K562 (cell line): ENCODE data around the gene SLC30A7. TPM values are rescaled to one million over a fixed set of nuclear protein-coding genes. Genes with fewer than 3 reads are reported as not detected.

ENCODE experiments used
- ATAC-seq: fragments of 200-7000 bp; cut with Tn5 transposase; 3 replicates; pipeline ENCODE4 v1.9.1; 2020; ENCODE audit warnings: moderate library complexity
- BruUV-seq: library from RNA; stranded (reverse); fragments of 400-500 nt; replicated peaks from 2 replicates; lab custom pipeline; 2021; lab: Mats Ljungman, UMichigan
- CTCF ChIA-PET: fragments of 300-600 bp; formaldehyde crosslinking; extraction: SDS; loops from one replicate; lab custom pipeline; 2021; ENCODE audit warnings: low intra/inter-chr PET ratio; lab: Yijun Ruan, JAX
- POLR2A ChIA-PET: fragments of 300-600, 350-650 bp; sonication (Branson Sonifier 250); formaldehyde crosslinking; extraction: SDS; loops from one replicate; lab custom pipeline; 2021; ENCODE audit warnings: antibody characterized with exemption, inconsistent platforms; lab: Yijun Ruan, JAX
- DNase-seq, 4 experiments: peaks; one replicate each; pipeline versions ENCODE4 v3.0.0 to v3.0.0-alpha.2; 2011 to 2018; ENCODE audit warnings: low spot score in 3 of 4, mixed read lengths in 3 of 4; ENCODE audit errors: extremely low read depth in 1 of 4
- FAIRE-seq: peaks from 2 replicates; lab custom pipeline; 2011; peaks lifted over from hg19 to GRCh38; lab: Jason Lieb, UNC
- H2AFZ ChIP-seq: 2 replicates; pipeline ENCODE4 v1.6.0; 2011; ENCODE audit warnings: low read depth, low read length, control low read depth, inconsistent platforms
- H3K27ac ChIP-seq: fragments of 200-600 bp; 3 replicates; pipeline ENCODE4 v1.8.0; 2011; ENCODE audit warnings: low read depth, mild to moderate bottlenecking, control low read depth, inconsistent platforms, low read length, moderate library complexity, mixed read lengths; ENCODE audit errors: extremely low read depth
- H3K27me3 ChIP-seq, 2 experiments: fragments of 300-600 bp in 1 of 2; 2 replicates in 1 of 2; 3 replicates in 1 of 2; pipeline versions ENCODE4 v1.6.0 to v1.8.0; 2011; ENCODE audit warnings: inconsistent platforms in 2 of 2, low read length in 2 of 2, mild to moderate bottlenecking in 1 of 2, mixed read lengths in 1 of 2, moderate library complexity in 1 of 2; ENCODE audit not compliant: control insufficient read depth in 2 of 2, insufficient read depth in 2 of 2
- H3K36me3 ChIP-seq: fragments of 300-600 bp; 3 replicates; pipeline ENCODE4 v1.8.0; 2011; ENCODE audit warnings: mild to moderate bottlenecking, low read length, inconsistent platforms; ENCODE audit not compliant: control insufficient read depth, insufficient read depth
- H3K4me1 ChIP-seq, 2 experiments: fragments of 200-600 bp in 1 of 2; replicated peaks in 1 of 2; 2 replicates in 1 of 2; 3 replicates in 1 of 2; pipeline versions ENCODE4 v1.5.1 to v1.8.0; 2011; ENCODE audit warnings: inconsistent platforms in 2 of 2, low read length in 2 of 2, mild to moderate bottlenecking in 1 of 2, mixed read lengths in 1 of 2, moderate library complexity in 1 of 2; ENCODE audit not compliant: control insufficient read depth in 2 of 2, insufficient read depth in 2 of 2
- H3K4me2 ChIP-seq: 2 replicates; pipeline ENCODE4 v1.6.1; 2011; ENCODE audit warnings: low read length, control low read depth, inconsistent platforms, mixed read lengths; ENCODE audit not compliant: insufficient read depth
- H3K4me3 ChIP-seq: fragments of 200-600 bp; sonication (generic), shearing (Covaris generic); 2 replicates; pipeline ENCODE4 v1.5.1; 2016; ENCODE audit warnings: control low read depth, inconsistent platforms
- H3K79me2 ChIP-seq: fragments of 200-600 bp; 3 replicates; pipeline ENCODE4 v1.8.0; 2011; ENCODE audit warnings: low read length, inconsistent platforms; ENCODE audit not compliant: control insufficient read depth, insufficient read depth
- H3K9ac ChIP-seq, 2 experiments: 2 replicates each; pipeline versions ENCODE4 v1.6.0 to v1.6.1; 2011; ENCODE audit warnings: low read depth in 2 of 2, low read length in 2 of 2, control low read depth in 1 of 2, inconsistent platforms in 1 of 2, mild to moderate bottlenecking in 1 of 2, mixed read lengths in 1 of 2; ENCODE audit not compliant: insufficient read depth in 1 of 2
- H3K9me1 ChIP-seq: one replicate; pipeline ENCODE4 v1.6.0; 2011; ENCODE audit warnings: inconsistent platforms, mild to moderate bottlenecking, low read length, moderate library complexity; ENCODE audit not compliant: control insufficient read depth, insufficient read depth
- H3K9me3 ChIP-seq: replicated peaks from 2 replicates; pipeline ENCODE4 v1.5.1; 2011; ENCODE audit warnings: low read depth, low read length, inconsistent platforms; ENCODE audit not compliant: control insufficient read depth, insufficient read depth
- H4K20me1 ChIP-seq: replicated peaks from 2 replicates; pipeline ENCODE4 v1.6.1; 2011; ENCODE audit warnings: low read length, inconsistent platforms, mixed read lengths; ENCODE audit not compliant: control insufficient read depth, insufficient read depth
- BMI1 ChIP-seq: fragments of 150-350 bp; IDR thresholded peaks from 2 replicates; pipeline ENCODE4 v1.6.1; 2014; ENCODE audit warnings: low read length
- DDX20 ChIP-seq: fragments of 450-650 bp; IDR thresholded peaks from 2 replicates; pipeline ENCODE4 v1.6.1; 2016; ENCODE audit warnings: missing genetic modification characterization, low read depth, mild to moderate bottlenecking, missing compliant biosample characterization, moderate library complexity
- E2F5 ChIP-seq: sonication (generic); formaldehyde crosslinking; IDR thresholded peaks from 2 replicates; pipeline ENCODE4 v1.8.0; 2022; ENCODE audit warnings: mild to moderate bottlenecking, missing genetic modification reagents
- FUS ChIP-seq: fragments of 200-400 bp; formaldehyde crosslinking; optimal IDR thresholded peaks from 2 replicates; pipeline ENCODE3; 2017; ENCODE audit warnings: low read depth, low read length
- GABPB2 ChIP-seq: fragments of 250-450 bp; sonication (Bioruptor Pico); conservative IDR thresholded peaks from 2 replicates; pipeline ENCODE4 v1.5.1; 2021; ENCODE audit warnings: mild to moderate bottlenecking
- HMBOX1 ChIP-seq: sonication (generic); IDR thresholded peaks from 2 replicates; pipeline ENCODE4 v1.6.1; 2016
- MBD1 ChIP-seq: fragments of 250-450 bp; sonication (Bioruptor Pico); IDR thresholded peaks from 2 replicates; pipeline ENCODE4 v1.8.0; 2022; ENCODE audit warnings: inconsistent platforms
- MTA3 ChIP-seq: fragments of 450-650 bp; formaldehyde crosslinking; IDR thresholded peaks from 2 replicates; pipeline ENCODE4 v1.6.1; 2017; ENCODE audit warnings: mild to moderate bottlenecking, borderline replicate concordance
- MTF1 ChIP-seq: fragments of 250-450 bp; sonication (Bioruptor Pico); IDR thresholded peaks from 2 replicates; pipeline ENCODE4 v1.9.0; 2021; ENCODE audit warnings: moderate library complexity, mild to moderate bottlenecking, inconsistent platforms, borderline replicate concordance
- PCBP1 ChIP-seq: fragments of 200-400 bp; formaldehyde crosslinking; IDR thresholded peaks from 2 replicates; pipeline ENCODE4 v1.6.1; 2018; ENCODE audit warnings: mild to moderate bottlenecking, low read depth, low read length; ENCODE audit not compliant: poor library complexity, severe bottlenecking
- PURB ChIP-seq: sonication (generic); formaldehyde crosslinking; IDR thresholded peaks from 2 replicates; pipeline ENCODE4 v1.9.0; 2021; ENCODE audit warnings: low read depth, mild to moderate bottlenecking, missing genetic modification reagents
- RB1 ChIP-seq: fragments of 450-650 bp; IDR thresholded peaks from 2 replicates; pipeline ENCODE4 v1.6.1; 2017; ENCODE audit warnings: low read depth, mild to moderate bottlenecking
- RBM15 ChIP-seq: fragments of 200-400 bp; formaldehyde crosslinking; IDR thresholded peaks from 2 replicates; pipeline ENCODE4 v1.6.1; 2018; ENCODE audit warnings: mild to moderate bottlenecking, low read length, moderate library complexity; ENCODE audit not compliant: insufficient read depth
- TEAD4 ChIP-seq, 2 experiments: sonication (generic) in 1 of 2; formaldehyde crosslinking in 1 of 2; IDR thresholded peaks; 2 replicates each; pipeline versions ENCODE4 v1.6.1 to v1.8.0; 2012 to 2022; ENCODE audit warnings: borderline replicate concordance in 1 of 2, inconsistent platforms in 1 of 2, low read length in 1 of 2, mild to moderate bottlenecking in 1 of 2, missing genetic modification reagents in 1 of 2
- ZNF644 ChIP-seq: fragments of 200-800 bp; sonication (Bioruptor generic); IDR thresholded peaks from 2 replicates; pipeline ENCODE4 v1.6.1; 2016; ENCODE audit warnings: low read depth, missing genetic modification characterization, missing compliant biosample characterization
- WGBS: fragments of 100-300 bp; shearing (Covaris generic); methylation state at CpG from one replicate; pipeline ENCODE4 v1.1.6; 2016; ENCODE audit warnings: low coverage, mixed read lengths; ENCODE audit not compliant: insufficient coverage; ENCODE audit errors: missing lambda C conversion rate; 5-methylcytosine and 5-hydroxymethylcytosine counted together
- in situ Hi-C: fragments of 300-500 bp; cut with MboI; formaldehyde crosslinking; loops from 4 replicates; pipeline ENCODE4 v1.15.0; 2018; ENCODE audit warnings: inconsistent platforms, mixed read lengths
- intact Hi-C: fragments of 100-400 bp; cut with micrococcal nuclease; formaldehyde crosslinking; loops from 2 replicates; pipeline ENCODE4 v1.14.2; 2022
- polyA plus RNA-seq, 8 experiments: library from polyadenylated mRNA; depleted of rRNA in 4 of 8; stranded (reverse) in 5 of 8; unstranded in 3 of 8; fragments of >200 nt; fragmentation: Nextera tagmentation in 2 of 8; fragmentation: Illumina TruSeq in 1 of 8; extraction: Ambion mirVana in 2 of 8; extraction: Trizol in 1 of 8; gene quantifications; 2 replicates each; pipeline versions ENCODE4 v1.2.1 to v1.2.3, GENCODE V29; 2011 to 2014; ENCODE audit warnings: inconsistent platforms in 1 of 8, missing spikeins in 1 of 8
- total RNA-seq, 7 experiments: library from RNA; depleted of rRNA in 6 of 7; stranded (reverse); fragments of >200 nt in 6 of 7; fragmentation: Illumina TruSeq in 2 of 7; extraction: Trizol in 2 of 7; gene quantifications; 2 replicates each; pipeline versions ENCODE4 v1.2.1 to v1.2.3, GENCODE V29; 2011 to 2021; ENCODE audit warnings: low replicate concordance in 1 of 7

Gene SLC30A7
- total and polyA plus RNA-seq, 9 of the 15 experiments (the other 6 are each of a cell fraction or from before 2014, with no cell fraction given): 3.5 to 17.1 (median 7.2) TPM

- no peak for TF ChIP-seq RB1
- TF ChIP-seq MTF1 (CRISPR knock-in tag): no peak
Observed at GRCh38 chr1:100851726-100852125, 44.2 kb upstream of the SLC30A7 start (continued).

- H3K9ac ChIP-seq: no peak overlapping the region
- no peaks in the 10 kb centered on the region for H3K9me1 ChIP-seq
- H3K79me2 ChIP-seq: no peaks in the 10 kb centered on the region
- ATAC-seq (no peak), FAIRE-seq (no peak), DNase-seq (no peak)
- in situ Hi-C loops (loop anchor here (25.0 kb wide), 1 partner anchor 366 kb away; no protein-coding TSS in a partner anchor), intact Hi-C loops (no loop called here)
- CTCF ChIA-PET: no interaction called here
- no peak overlapping the region for H3K27ac ChIP-seq
- no peaks in the 10 kb centered on the region for H4K20me1 ChIP-seq
- H3K4me1 ChIP-seq: no peaks in the 10 kb centered on the region
- no peak overlapping the region for H3K4me3 ChIP-seq
- H3K4me2 ChIP-seq: no peak overlapping the region
- H3K36me3 ChIP-seq: no peaks in the 10 kb centered on the region
- no TSS peak for BruUV-seq
- no peak overlapping the region for H2AFZ ChIP-seq
- 17% methylated on average over 3 of the region's 3 CpGs for WGBS
- POLR2A ChIA-PET: no interaction called here
- H3K9me3 ChIP-seq: no peaks in the 10 kb centered on the region
- H3K27me3 ChIP-seq: no peaks in the 10 kb centered on the region
- no peak for TF ChIP-seq BMI1
- no peak for TF ChIP-seq E2F5 (CRISPR knock-in tag)
- TF ChIP-seq RBM15: no peak
- no peak for TF ChIP-seq GABPB2
- no peak for TF ChIP-seq PURB (CRISPR knock-in tag)
- TF ChIP-seq MBD1 (CRISPR knock-in tag): no peak
- no peak for TF ChIP-seq HMBOX1
- TF ChIP-seq FUS: no peak
- TF ChIP-seq MTA3: no peak
- no peak for TF ChIP-seq PCBP1
- no peak for TF ChIP-seq DDX20 (tag)
- no peak for TF ChIP-seq ZNF644 (tag)
- no peak for TF ChIP-seq TEAD4 (IDR thresholded peaks at IDR 0.05; ENCODE audit: low read length)
- TF ChIP-seq TEAD4 (CRISPR knock-in tag; IDR thresholded peaks at IDR 0.05; ENCODE audit: borderline replicate concordance): no peak
Observed at GRCh38 chr1:100852976-100853375, 42.9 kb upstream of the SLC30A7 start.
